Naive thymus-derived CD4-positive, alpha-beta T cell (primary cell): ENCODE data around the gene ATP2B2. TPM values are rescaled to one million over a fixed set of nuclear protein-coding genes. Genes with fewer than 3 reads are reported as not detected.

ENCODE experiments used
- ATAC-seq: fragments of 150-1000 bp; cut with Tn5 transposase; 2 replicates; pipeline ENCODE4 v1.10.0; 2021; ENCODE audit warnings: mild to moderate bottlenecking, moderate library complexity
- CTCF ChIA-PET: fragments of 350-600 bp; sonication (Branson Sonifier 250); formaldehyde crosslinking; loops from one replicate; lab custom pipeline; 2021; ENCODE audit warnings: antibody characterized with exemption; lab: Charles Lee
- POLR2A ChIA-PET: fragments of 350-600 bp; sonication (Branson Sonifier 250); formaldehyde crosslinking; loops from one replicate; lab custom pipeline; 2021; ENCODE audit warnings: antibody characterized with exemption, inconsistent platforms; lab: Charles Lee
- DNase-seq, 9 donors: peaks; one replicate each; pipeline versions ENCODE4 v3.0.0 to v3.0.0-alpha.2; 2020 to 2022; ENCODE audit warnings: mixed read lengths in 1 of 9
- H3K27ac ChIP-seq: one replicate; pipeline ENCODE4 v1.7.0; 2013; ENCODE audit warnings: mild to moderate bottlenecking, low read depth, low read length, moderate library complexity
- H3K27me3 ChIP-seq, 2 donors: one replicate each; pipeline ENCODE4 v1.7.0; 2013; ENCODE audit warnings: low read length in 2 of 2, mild to moderate bottlenecking in 2 of 2, moderate library complexity in 2 of 2; ENCODE audit not compliant: control insufficient read depth in 2 of 2, insufficient read depth in 2 of 2
- H3K36me3 ChIP-seq, 3 experiments: 1 replicate in 2 of 3; 2 replicates in 1 of 3; pipeline ENCODE4 v1.7.0; 2013; ENCODE audit warnings: low read length in 3 of 3, mild to moderate bottlenecking in 3 of 3, moderate library complexity in 1 of 3; ENCODE audit not compliant: insufficient read depth in 3 of 3, control insufficient read depth in 2 of 3
- H3K4me1 ChIP-seq, 2 donors: one replicate each; pipeline ENCODE4 v1.7.0; 2013; ENCODE audit warnings: low read length in 2 of 2, mild to moderate bottlenecking in 2 of 2, moderate library complexity in 1 of 2; ENCODE audit not compliant: control insufficient read depth in 2 of 2, insufficient read depth in 2 of 2
- H3K4me3 ChIP-seq: 2 replicates; pipeline ENCODE4 v1.7.0; 2013; ENCODE audit warnings: mild to moderate bottlenecking, low read length
- H3K9me3 ChIP-seq, 3 experiments: 1 replicate in 2 of 3; 2 replicates in 1 of 3; pipeline ENCODE4 v1.7.0; 2013; ENCODE audit warnings: low read length in 3 of 3; ENCODE audit not compliant: control insufficient read depth in 2 of 3
- H3K27ac Mint-ChIP-seq, 9 donors: one replicate each; pipeline ENCODE4 v1.8.0; 2020 to 2022; ENCODE audit warnings: mixed read lengths in 9 of 9, mild to moderate bottlenecking in 8 of 9, moderate library complexity in 5 of 9, inconsistent platforms in 2 of 9
- H3K27me3 Mint-ChIP-seq, 5 donors: one replicate each; pipeline ENCODE4 v1.8.0; 2021 to 2022; ENCODE audit warnings: mixed read lengths in 5 of 5, mild to moderate bottlenecking in 1 of 5
- H3K36me3 Mint-ChIP-seq, 5 donors: one replicate each; pipeline ENCODE4 v1.8.0; 2020 to 2022; ENCODE audit warnings: mixed read lengths in 5 of 5, mild to moderate bottlenecking in 3 of 5, inconsistent platforms in 1 of 5
- H3K4me1 Mint-ChIP-seq, 7 donors: one replicate each; pipeline ENCODE4 v1.8.0; 2020 to 2022; ENCODE audit warnings: mixed read lengths in 7 of 7, mild to moderate bottlenecking in 3 of 7, inconsistent platforms in 1 of 7
- H3K4me3 Mint-ChIP-seq, 10 donors: one replicate each; pipeline ENCODE4 v1.8.0; 2020 to 2022; ENCODE audit warnings: mild to moderate bottlenecking in 10 of 10, mixed read lengths in 10 of 10, moderate library complexity in 6 of 10, inconsistent platforms in 2 of 10
- H3K9me3 Mint-ChIP-seq, 11 donors: one replicate each; pipeline ENCODE4 v1.8.0; 2020 to 2022; ENCODE audit warnings: mixed read lengths in 11 of 11, mild to moderate bottlenecking in 4 of 11, inconsistent platforms in 1 of 11, moderate library complexity in 1 of 11
- intact Hi-C, 2 donors: fragments of 100-400 bp; cut with micrococcal nuclease; formaldehyde crosslinking; loops; one replicate each; pipeline ENCODE4 v1.15.1; 2023
- polyA plus RNA-seq, 2 donors: library from polyadenylated mRNA; unstranded; fragments of 300-500 nt; fragmentation: Illumina TruSeq; gene quantifications; one replicate each; pipeline ENCODE4 v1.2.3, GENCODE V29; 2021
- total RNA-seq, 6 experiments: library from RNA in 5 of 6; stranded (reverse) in 5 of 6; gene quantifications; 1 replicate in 5 of 6; 2 replicates in 1 of 6; pipeline ENCODE4 v1.2.3 and lab custom pipeline; 2021 to 2026

The ATP2B2 gene
- total and polyA plus RNA-seq, 7 experiments from 2014 or later: not detected

GRCh38 chr3:10332481-10333348 is 172.7 kb downstream of the ATP2B2 start:
- no peak for DNase-seq
- H3K27me3 ChIP-seq: no peaks in the 10 kb centered on the region
- H3K27ac ChIP-seq: no peak overlapping the region
- Mint-ChIP-seq H3K9me3 (no peaks in the 10 kb centered on the region), H3K36me3 (peaks cover 0 to 5% (median 0%) of the 10 kb centered on the region in 5 donors), H3K27ac (no peak overlapping the region), H3K4me3 (no peak overlapping the region), H3K4me1 (peaks cover 0 to 8% (median 6%) of the 10 kb centered on the region in 7 donors), H3K27me3 (peaks cover 11 to 22% (median 17%) of the 10 kb centered on the region in 5 donors)
- no peaks in the 10 kb centered on the region for H3K9me3 ChIP-seq
- no peaks in the 10 kb centered on the region for H3K4me1 ChIP-seq
- CTCF ChIA-PET: no interaction called here
- no peak for ATAC-seq
- intact Hi-C loops: no loop called here
- H3K4me3 ChIP-seq: no peak overlapping the region
- POLR2A ChIA-PET: no interaction called here
- no peaks in the 10 kb centered on the region for H3K36me3 ChIP-seq

- ChIA-PET POLR2A (no interaction called here), CTCF (no interaction called here)
- peaks cover 11 to 34% (median 23%) of the 10 kb centered on the region in 5 donors for H3K27me3 Mint-ChIP-seq
These were observed 174.1 kb downstream of the ATP2B2 start for GRCh38 chr3:10331320-10331719.

GRCh38 chr3:10330319-10330718 is 175.1 kb downstream of the ATP2B2 start:
- Histone ChIP-seq H3K4me1 (no peaks in the 10 kb centered on the region), H3K36me3 (no peaks in the 10 kb centered on the region), H3K9me3 (no peaks in the 10 kb centered on the region), H3K4me3 (no peak overlapping the region), H3K27me3 (no peaks in the 10 kb centered on the region), H3K27ac (no peak overlapping the region)
- Mint-ChIP-seq H3K27me3 (peaks cover 11 to 41% (median 27%) of the 10 kb centered on the region in 5 donors), H3K9me3 (no peaks in the 10 kb centered on the region), H3K4me1 (peaks cover 0 to 8% (median 4%) of the 10 kb centered on the region in 7 donors), H3K36me3 (peaks cover 0 to 5% (median 0%) of the 10 kb centered on the region in 5 donors), H3K4me3 (no peak overlapping the region), H3K27ac (no peak overlapping the region)
- no peak for ATAC-seq
- ChIA-PET POLR2A (no interaction called here), CTCF (no interaction called here)
- DNase-seq: no peak
- intact Hi-C loops: no loop called here

More at GRCh38 chr3:10331320-10331719, 174.1 kb downstream of the ATP2B2 start:
- H3K4me1 Mint-ChIP-seq: peaks cover 0 to 8% (median 6%) of the 10 kb centered on the region in 7 donors
- Histone ChIP-seq H3K4me3 (no peak overlapping the region), H3K4me1 (no peaks in the 10 kb centered on the region), H3K9me3 (no peaks in the 10 kb centered on the region), H3K27me3 (no peaks in the 10 kb centered on the region), H3K36me3 (no peaks in the 10 kb centered on the region), H3K27ac (no peak overlapping the region)
- DNase-seq (no peak), ATAC-seq (no peak)
- peaks cover 0 to 5% (median 0%) of the 10 kb centered on the region in 5 donors for H3K36me3 Mint-ChIP-seq
- H3K9me3 Mint-ChIP-seq: no peaks in the 10 kb centered on the region
- H3K4me3 Mint-ChIP-seq: no peak overlapping the region
- intact Hi-C loops: no loop called here
- H3K27ac Mint-ChIP-seq: peak overlapping the region in 1 of 9 donors; percentile 52

GRCh38 chr3:10329495-10330015 is 175.8 kb downstream of the ATP2B2 start:
- CTCF ChIA-PET: no interaction called here
- H3K27ac Mint-ChIP-seq: no peak overlapping the region

GRCh38 chr3:10328460-10329071 is 176.8 kb downstream of the ATP2B2 start:
- Mint-ChIP-seq H3K36me3 (peaks cover 0 to 5% (median 0%) of the 10 kb centered on the region in 5 donors), H3K4me1 (peaks cover 0 to 3% (median 0%) of the 10 kb centered on the region in 7 donors), H3K27me3 (peaks cover 11 to 52% (median 27%) of the 10 kb centered on the region in 5 donors), H3K27ac (no peak overlapping the region), H3K9me3 (no peaks in the 10 kb centered on the region), H3K4me3 (no peak overlapping the region)
- ATAC-seq (no peak), DNase-seq (no peak)
- Histone ChIP-seq H3K27ac (no peak overlapping the region), H3K4me3 (no peak overlapping the region), H3K27me3 (no peaks in the 10 kb centered on the region), H3K4me1 (no peaks in the 10 kb centered on the region), H3K9me3 (no peaks in the 10 kb centered on the region), H3K36me3 (no peaks in the 10 kb centered on the region)
- POLR2A ChIA-PET: no interaction called here
- CTCF ChIA-PET: no interaction called here
- intact Hi-C loops: loop anchor here in 1 of 2 donors (10.0 kb wide), 1 partner anchor 974 kb away; no protein-coding TSS in a partner anchor

More at GRCh38 chr3:10329495-10330015, 175.8 kb downstream of the ATP2B2 start:
- Histone ChIP-seq H3K36me3 (no peaks in the 10 kb centered on the region), H3K4me3 (no peak overlapping the region), H3K4me1 (no peaks in the 10 kb centered on the region), H3K9me3 (no peaks in the 10 kb centered on the region), H3K27me3 (no peaks in the 10 kb centered on the region), H3K27ac (no peak overlapping the region)
- DNase-seq (no peak), ATAC-seq (no peak)
- Mint-ChIP-seq H3K4me1 (peaks cover 0 to 3% (median 0%) of the 10 kb centered on the region in 7 donors), H3K9me3 (no peaks in the 10 kb centered on the region), H3K27me3 (peaks cover 11 to 48% (median 27%) of the 10 kb centered on the region in 5 donors), H3K36me3 (peaks cover 0 to 5% (median 0%) of the 10 kb centered on the region in 5 donors), H3K4me3 (no peak overlapping the region)
- intact Hi-C loops: loop anchor here in 1 of 2 donors (10.0 kb wide), 1 partner anchor 975 kb away; no protein-coding TSS in a partner anchor
- POLR2A ChIA-PET: no interaction called here

- Mint-ChIP-seq H3K36me3 (peaks cover 0 to 5% (median 0%) of the 10 kb centered on the region in 5 donors), H3K27ac (no peak overlapping the region), H3K9me3 (no peaks in the 10 kb centered on the region), H3K4me1 (peaks cover 0 to 3% (median 0%) of the 10 kb centered on the region in 7 donors), H3K27me3 (peaks cover 11 to 52% (median 27%) of the 10 kb centered on the region in 5 donors), H3K4me3 (no peak overlapping the region)
- H3K9me3 ChIP-seq: no peaks in the 10 kb centered on the region
- no peak overlapping the region for H3K27ac ChIP-seq
- ATAC-seq (no peak), DNase-seq (no peak)
- H3K27me3 ChIP-seq: no peaks in the 10 kb centered on the region
- H3K4me1 ChIP-seq: no peaks in the 10 kb centered on the region
- ChIA-PET POLR2A (no interaction called here), CTCF (no interaction called here)
- no peaks in the 10 kb centered on the region for H3K36me3 ChIP-seq
- no peak overlapping the region for H3K4me3 ChIP-seq
- intact Hi-C loops: loop anchor here in 1 of 2 donors (10.0 kb wide), 1 partner anchor 973 kb away; no protein-coding TSS in a partner anchor
These were observed 177.8 kb downstream of the ATP2B2 start for GRCh38 chr3:10327592-10327991.
